Fibroblast of pulmonary artery (primary cell): ENCODE data around the gene MRPL49.

Experiments used
- DNase-seq: peaks from one replicate; pipeline ENCODE4 v3.0.0-alpha.2; 2010; ENCODE audit warnings: low read depth
- H3K4me3 ChIP-seq: replicated peaks from 2 replicates; pipeline ENCODE4 v1.5.1; 2011; ENCODE audit warnings: low read depth, mild to moderate bottlenecking, control low read depth, low read length, moderate library complexity
- CTCF ChIP-seq: IDR thresholded peaks from 2 replicates; pipeline ENCODE4 v1.5.1; 2011; ENCODE audit warnings: mild to moderate bottlenecking, control low read depth, low read length, inconsistent platforms; ENCODE audit errors: missing control alignments

MRPL49 gene

GRCh38 chr11:65109231-65110198 is 12.6 kb upstream of the MRPL49 start:
- DNase-seq = no peak
- TF ChIP-seq CTCF = no peak
- H3K4me3 ChIP-seq = no peak overlapping the region

- peak; percentile 84 for DNase-seq
- TF ChIP-seq CTCF = peak; percentile 94
- H3K4me3 ChIP-seq = no peak overlapping the region
Measured at GRCh38 chr11:65110354-65110861, 11.7 kb upstream of the MRPL49 start.

- no peak overlapping the region for H3K4me3 ChIP-seq
- TF ChIP-seq CTCF = no peak
- no peak for DNase-seq
Measured at GRCh38 chr11:65111159-65111743, 10.9 kb upstream of the MRPL49 start.

GRCh38 chr11:65111744-65112545 is 10.2 kb upstream of the MRPL49 start, which contains the start of gene TM7SF2:
Gene TM7SF2, plus strand, starts transcription at chr11:65111872. Its CDS starts 144 bp downstream, at chr11:65112016.
- H3K4me3 ChIP-seq = peak within 1 kb of the TSS; percentile 55
- TF ChIP-seq CTCF = no peak
- peak; percentile 89 for DNase-seq

GRCh38 chr11:65112546-65113360 is 9.4 kb upstream of the MRPL49 start:
- H3K4me3 ChIP-seq = peak overlapping the region; percentile 55
- peak; percentile 43 for TF ChIP-seq CTCF
- peak; percentile 42 for DNase-seq

- TF ChIP-seq CTCF = no peak
- peak overlapping the region; percentile 55 for H3K4me3 ChIP-seq
- DNase-seq = no peak
Measured at GRCh38 chr11:65113361-65113756, 8.8 kb upstream of the MRPL49 start.
